D341Med (cell line): ENCODE measurements around the gene KCTD16.

Source experiments
- DNase-seq: peaks from one replicate; pipeline ENCODE4 v3.0.0; 2012; ENCODE audit warnings: low spot score

KCTD16 gene

GRCh38 chr5:144207875-144208444, 37.3 kb downstream of the KCTD16 start:
- no peak for DNase-seq

GRCh38 chr5:144209361-144209760, 38.7 kb downstream of the KCTD16 start:
- no peak for DNase-seq

- no peak for DNase-seq
These were observed 40.0 kb downstream of the KCTD16 start for GRCh38 chr5:144210655-144211054.

GRCh38 chr5:144219869-144220268, 49.2 kb downstream of the KCTD16 start:
- no peak for DNase-seq

GRCh38 chr5:144227363-144227999, 56.8 kb downstream of the KCTD16 start:
- DNase-seq, result no peak

GRCh38 chr5:144230806-144231205, 60.1 kb downstream of the KCTD16 start:
- no peak for DNase-seq

GRCh38 chr5:144232285-144232684, 61.6 kb downstream of the KCTD16 start:
- no peak for DNase-seq

- no peak for DNase-seq
These were observed 65.8 kb downstream of the KCTD16 start for GRCh38 chr5:144236499-144236898.

GRCh38 chr5:144237851-144238250, 67.2 kb downstream of the KCTD16 start:
- no peak for DNase-seq

- no peak for DNase-seq
These were observed 76.5 kb downstream of the KCTD16 start for GRCh38 chr5:144247131-144247530.

GRCh38 chr5:144248015-144248414, 77.3 kb downstream of the KCTD16 start:
- DNase-seq, result no peak

GRCh38 chr5:144249755-144250464, 79.2 kb downstream of the KCTD16 start:
- DNase-seq, result no peak

GRCh38 chr5:144254552-144254951, 83.9 kb downstream of the KCTD16 start:
- no peak for DNase-seq

GRCh38 chr5:144260121-144260520, 89.4 kb downstream of the KCTD16 start:
- no peak for DNase-seq

- DNase-seq, result no peak
These were observed 95.1 kb downstream of the KCTD16 start for GRCh38 chr5:144265643-144266247.

- DNase-seq, result no peak
These were observed 97.4 kb downstream of the KCTD16 start for GRCh38 chr5:144267961-144268513.

- no peak for DNase-seq
These were observed 102.8 kb downstream of the KCTD16 start for GRCh38 chr5:144273232-144274027.

- no peak for DNase-seq
These were observed 104.7 kb downstream of the KCTD16 start for GRCh38 chr5:144275329-144275728.

- no peak for DNase-seq
These were observed 105.6 kb downstream of the KCTD16 start for GRCh38 chr5:144276034-144276822.

GRCh38 chr5:144281784-144282183, 111.1 kb downstream of the KCTD16 start:
- DNase-seq, result no peak

GRCh38 chr5:144284036-144284435, 113.4 kb downstream of the KCTD16 start:
- DNase-seq, result no peak
